GM19043 (cell line): ENCODE data around the gene SSBP4.

ENCODE experiments used
- ATAC-seq: cut with Tn5 transposase; IDR thresholded peaks from one replicate; pipeline ENCODE4 v1.9.1; 2021; ENCODE audit warnings: low read depth; ENCODE audit not compliant: unreplicated experiment

The SSBP4 gene

DNA sequence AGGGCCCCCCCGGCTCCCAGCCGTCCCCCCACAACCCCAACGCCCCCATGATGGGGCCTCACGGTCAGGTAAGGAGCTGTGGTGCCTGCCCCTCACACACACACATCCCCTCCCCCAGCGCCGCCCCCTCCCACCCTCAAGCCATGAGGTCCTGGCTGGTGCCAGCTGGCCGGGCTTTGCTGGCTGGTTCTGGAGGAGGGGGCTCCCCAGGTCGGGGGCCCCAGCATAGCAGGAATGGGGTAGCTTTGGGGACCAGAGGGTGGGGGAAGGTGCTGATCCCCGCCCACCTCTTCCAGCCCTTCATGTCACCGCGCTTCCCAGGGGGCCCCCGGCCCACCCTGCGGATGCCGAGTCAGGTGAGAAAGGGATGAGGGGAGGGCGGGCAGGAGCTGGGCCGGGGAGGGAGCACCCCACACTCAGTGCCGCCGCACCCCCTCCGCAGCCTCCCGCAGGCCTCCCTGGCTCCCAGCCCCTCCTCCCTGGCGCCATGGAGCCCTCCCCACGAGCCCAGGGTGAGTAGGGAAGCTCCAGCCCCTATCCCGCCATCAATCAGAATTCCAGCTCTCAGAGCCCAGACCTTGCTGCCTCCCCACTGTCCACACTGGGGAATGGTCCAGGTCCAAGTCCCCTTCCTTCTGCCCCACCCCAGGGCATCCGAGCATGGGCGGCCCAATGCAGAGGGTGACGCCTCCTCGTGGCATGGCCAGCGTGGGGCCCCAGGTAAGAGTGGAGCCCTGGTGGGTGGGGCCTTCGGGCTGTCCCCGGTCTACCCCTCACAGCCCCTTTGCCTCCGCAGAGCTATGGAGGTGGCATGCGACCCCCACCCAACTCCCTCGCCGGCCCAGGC, 12.4 kb downstream of the SSBP4 start:
- no peak for ATAC-seq

DNA sequence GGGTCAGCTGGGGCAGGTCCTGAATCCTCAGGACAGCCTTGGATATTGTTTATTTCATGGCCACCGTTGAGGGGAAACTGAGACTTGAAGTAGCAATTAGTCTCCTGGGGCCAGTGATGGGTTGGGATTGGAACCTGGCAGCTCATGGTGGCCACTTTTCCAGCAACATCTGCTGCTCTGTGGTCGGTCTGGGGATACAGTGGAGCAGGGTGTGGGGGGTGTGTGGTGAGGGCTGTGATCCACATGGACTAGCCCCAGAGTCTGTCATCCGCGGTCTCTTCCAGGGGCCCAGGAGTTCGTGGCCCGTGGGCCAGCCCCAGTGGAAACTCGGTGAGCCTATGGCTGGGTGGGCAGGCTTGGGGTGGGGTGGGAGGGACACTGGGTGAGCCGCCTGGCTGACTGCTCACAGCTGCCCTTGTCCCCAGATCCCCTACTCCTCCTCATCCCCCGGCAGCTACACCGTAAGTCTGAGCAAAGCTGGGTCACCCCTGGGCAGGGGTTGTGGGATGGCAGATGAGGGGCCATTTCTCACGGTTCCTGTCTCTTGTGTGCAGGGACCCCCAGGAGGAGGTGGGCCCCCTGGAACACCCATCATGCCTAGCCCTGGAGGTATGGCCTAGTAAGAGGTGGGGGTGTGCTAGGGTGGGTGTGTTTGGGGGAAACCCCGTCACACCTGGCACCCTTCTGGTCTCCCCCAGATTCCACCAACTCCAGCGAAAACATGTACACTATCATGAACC, 13.2 kb downstream of the SSBP4 start:
- no peak for ATAC-seq

GRCh38 chr19:18433015-18433691, 14.0 kb downstream of the SSBP4 start:
- no peak for ATAC-seq

DNA sequence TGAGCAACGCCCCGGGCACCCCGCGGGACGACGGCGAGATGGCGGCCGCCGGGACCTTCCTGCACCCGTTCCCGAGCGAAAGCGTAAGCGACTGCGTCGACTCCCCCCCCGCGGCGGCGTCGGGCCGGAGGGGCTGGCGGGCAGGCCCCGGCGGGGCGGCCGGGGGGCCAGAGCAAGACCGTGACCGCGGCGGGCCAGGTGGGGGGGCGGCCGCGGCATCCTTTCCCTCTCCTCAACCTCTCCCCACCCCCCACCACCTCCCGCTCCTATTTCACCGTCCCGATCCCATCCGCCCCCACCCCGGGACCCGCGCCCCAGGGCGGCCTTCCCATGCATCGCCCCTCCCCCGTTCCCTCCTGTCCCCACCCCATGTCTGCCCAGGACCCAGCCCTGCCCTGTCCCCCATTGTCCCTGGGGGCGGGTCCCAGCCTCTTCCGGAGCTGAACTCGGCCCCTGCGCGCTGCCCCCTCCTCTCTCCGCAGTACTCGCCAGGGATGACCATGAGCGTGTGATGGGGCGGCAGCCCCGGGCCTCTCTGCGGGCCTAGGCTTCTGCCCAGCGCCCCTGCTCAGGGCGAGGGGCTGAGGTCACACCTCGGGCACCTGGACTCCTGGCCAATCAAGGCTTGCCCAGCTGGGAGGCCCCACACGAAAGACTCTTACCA, 14.7 kb downstream of the SSBP4 start:
- no peak for ATAC-seq

GRCh38 chr19:18434411-18435175, 15.4 kb downstream of the SSBP4 start:
- no peak for ATAC-seq

DNA sequence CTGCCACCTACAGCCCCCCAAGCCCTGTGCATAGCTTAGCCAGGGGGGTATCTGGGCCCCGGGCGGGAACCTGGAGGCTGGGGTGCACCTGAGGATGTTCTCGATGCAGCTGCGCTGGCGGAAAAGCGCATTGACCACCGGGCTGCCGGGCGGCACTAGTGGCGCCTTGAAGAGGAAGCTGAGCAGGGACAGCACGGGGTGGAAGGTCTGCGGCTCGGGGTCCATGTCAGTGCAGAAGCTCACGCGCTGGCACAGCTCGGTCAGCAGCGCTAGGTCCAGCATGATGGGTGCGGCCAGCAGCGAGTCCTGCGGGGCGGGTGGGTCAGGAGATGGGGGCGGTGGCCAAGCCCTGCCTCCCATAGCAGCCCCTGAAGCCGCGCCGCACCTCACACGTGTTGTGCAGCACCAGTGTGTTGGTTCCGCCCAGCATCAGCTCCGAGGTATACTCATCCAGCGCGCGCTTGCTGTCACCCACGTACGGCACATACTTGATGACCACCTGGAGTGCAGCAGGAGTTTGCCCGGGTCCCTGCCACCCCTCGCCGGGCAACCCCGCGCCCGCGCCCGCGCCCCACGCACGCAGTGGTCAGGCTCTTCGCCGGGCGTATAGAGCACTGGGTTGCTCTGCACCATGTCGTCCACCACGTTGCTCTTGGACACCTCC, 16.1 kb downstream of the SSBP4 start:
- ATAC-seq = no peak

DNA sequence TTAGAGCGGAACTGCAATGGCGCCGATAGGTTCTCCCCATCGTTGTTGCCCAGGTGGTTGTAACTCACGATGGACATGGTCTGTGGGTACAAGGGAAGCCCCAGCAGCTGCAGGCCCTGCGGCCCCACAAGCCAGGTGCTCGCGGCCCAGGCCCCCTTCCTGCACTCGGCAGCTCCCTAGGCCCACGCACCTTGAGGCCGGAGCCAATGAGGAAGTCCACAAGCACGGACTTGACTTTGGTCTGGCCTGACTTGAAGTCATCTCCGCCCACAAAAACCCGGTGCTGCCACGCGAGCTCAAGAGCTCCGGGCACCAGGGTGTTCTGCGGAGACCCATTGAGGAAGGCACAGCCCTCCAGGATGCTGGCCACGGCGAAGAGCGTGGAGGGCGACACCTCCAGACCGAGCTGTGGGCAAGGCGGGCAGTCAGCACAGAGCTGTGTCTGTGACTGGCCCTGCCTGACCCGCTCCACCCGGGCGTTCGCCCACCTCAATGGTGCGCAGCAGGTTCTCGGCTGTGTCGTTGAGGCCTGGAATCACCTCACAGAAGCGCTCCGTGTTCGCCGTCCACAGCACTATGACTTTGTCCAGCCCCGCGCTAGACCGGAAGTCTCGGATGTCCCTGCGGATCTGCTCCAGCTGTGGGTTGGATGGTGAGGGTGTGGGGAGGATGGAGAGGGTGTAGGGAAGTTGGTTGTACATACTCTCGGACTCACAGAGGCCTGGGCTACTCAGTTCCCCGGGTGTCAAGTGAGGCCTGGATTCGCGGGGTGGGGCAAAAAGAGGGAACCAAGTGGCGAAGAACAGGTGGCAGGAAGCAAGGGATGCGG, 16.9 kb downstream of the SSBP4 start:
- ATAC-seq = no peak

GRCh38 chr19:18436671-18437490, 17.7 kb downstream of the SSBP4 start:
- no peak for ATAC-seq

DNA sequence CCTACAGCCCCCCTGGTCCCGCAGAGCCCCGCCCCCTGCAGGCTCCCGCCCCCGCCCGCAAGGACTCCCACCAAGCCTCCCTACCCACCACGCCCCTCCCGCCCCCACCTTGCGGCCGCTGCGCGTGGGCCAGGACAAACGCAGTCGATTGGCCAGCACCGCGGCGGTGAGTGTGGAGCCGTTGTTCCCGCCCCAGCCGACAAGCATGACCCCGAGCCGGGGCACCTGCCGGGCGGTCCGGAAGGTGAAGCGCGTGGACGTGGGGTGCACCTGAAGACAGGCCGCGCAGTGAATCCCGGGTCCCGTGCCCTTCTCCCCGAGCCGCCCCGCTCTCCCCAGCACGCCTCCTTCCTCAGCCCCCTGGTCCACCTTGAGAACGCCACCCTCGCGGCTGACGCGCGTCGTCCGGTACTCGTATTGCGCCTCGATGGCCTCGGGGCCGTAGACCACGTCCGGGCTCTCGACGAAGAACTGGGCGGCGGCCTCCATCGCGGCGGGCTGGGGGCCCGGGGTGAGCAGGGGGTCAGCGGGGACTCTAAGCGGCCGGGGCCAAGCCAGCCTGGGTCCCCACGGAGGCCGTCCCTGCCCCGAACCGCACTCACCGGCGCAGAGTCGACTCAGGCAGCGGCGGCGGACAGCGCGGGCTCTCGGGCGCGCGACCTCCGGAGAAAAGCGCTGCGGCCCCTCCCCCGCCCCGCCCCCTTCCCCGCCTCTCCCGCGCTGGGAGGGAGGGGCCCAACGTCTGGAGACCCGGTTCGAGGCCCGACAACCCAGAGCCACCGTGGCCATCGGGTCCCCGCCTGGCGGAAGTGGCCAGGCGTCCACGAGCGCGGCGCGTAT, 18.5 kb downstream of the SSBP4 start, which contains the start of gene ISYNA1:
ISYNA1 (minus strand) TSS at position 643 of the 840 bp plus-strand sequence; CDS start at position 489, 154 bp downstream.
- no peak for ATAC-seq

DNA sequence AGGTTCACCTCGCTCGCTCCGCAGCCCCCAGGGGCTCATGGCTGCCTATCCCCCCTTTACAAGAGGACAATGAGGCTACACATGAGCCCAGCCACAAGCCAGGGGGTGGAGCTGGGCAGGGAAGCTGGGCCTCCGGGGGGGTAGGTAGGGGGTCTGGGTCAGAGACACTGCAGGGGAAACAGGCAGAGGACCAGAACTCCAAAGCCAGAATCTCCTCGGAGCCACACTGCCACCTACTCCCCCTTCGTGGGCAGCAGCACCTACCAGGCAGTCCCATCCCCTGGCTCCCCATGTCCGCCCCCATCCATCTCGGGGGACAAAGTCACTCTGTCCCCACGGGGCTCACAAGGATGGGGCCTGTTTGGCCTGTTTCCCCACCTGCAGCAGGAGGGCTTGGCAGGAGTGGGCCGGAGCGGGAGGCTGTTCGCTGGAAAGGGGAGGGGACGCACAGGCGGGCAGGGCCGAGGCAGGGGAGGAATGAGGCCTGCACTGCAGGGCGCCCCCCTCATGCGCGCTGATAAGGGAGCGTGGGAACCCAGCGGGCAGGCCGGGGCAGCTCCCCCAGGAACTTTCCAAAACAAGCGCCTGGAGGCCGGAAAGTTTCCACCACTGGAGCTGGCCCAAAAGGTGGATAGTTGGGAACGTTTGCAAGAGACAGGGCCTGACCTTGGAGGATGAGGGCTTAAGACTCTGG, 19.3 kb downstream of the SSBP4 start:
- ATAC-seq = no peak

DNA sequence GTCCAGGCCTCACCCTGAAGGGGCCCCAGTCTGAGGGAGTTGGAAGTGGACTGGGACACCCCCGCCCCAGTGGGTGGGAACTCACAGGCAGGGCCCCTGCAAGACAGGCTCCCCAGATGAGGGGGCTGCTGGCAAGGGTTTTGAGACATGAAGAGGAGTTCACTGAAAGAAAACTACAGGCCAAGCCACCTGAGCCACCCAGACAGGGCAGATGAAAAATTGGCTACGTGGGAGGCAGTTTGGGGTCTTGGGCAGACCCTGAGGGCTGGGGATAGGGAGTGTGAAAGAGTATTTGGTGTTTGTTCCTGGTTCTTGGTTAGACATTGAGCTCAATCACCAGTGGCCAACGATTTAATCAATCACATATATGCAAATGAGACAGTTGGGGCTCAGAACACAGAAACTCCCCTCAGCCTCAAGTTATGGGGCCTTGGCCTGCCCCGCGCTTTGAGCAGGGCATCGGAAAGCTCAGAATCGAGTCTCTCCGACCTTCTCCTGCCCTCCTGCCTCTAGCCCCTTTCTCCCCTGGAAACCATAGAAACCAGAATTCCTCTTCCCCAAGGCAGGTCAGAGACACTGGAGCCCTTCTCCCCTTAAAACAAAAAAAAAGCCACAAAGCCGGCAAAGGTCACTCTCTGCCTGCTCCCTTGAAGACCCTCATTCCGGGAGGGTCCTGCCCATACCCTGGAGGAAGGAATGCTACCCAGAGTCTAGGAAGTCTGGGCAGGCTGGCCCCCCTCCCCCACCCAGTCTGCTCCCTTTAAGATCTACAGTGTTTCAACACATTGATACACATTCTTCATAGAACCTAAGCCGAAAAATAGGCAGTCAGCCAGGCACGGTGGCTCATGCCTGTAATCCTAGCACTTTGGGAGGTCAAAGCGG, 20.1 kb downstream of the SSBP4 start:
- no peak for ATAC-seq

GRCh38 chr19:18439910-18440237, 20.7 kb downstream of the SSBP4 start:
- no peak for ATAC-seq

DNA sequence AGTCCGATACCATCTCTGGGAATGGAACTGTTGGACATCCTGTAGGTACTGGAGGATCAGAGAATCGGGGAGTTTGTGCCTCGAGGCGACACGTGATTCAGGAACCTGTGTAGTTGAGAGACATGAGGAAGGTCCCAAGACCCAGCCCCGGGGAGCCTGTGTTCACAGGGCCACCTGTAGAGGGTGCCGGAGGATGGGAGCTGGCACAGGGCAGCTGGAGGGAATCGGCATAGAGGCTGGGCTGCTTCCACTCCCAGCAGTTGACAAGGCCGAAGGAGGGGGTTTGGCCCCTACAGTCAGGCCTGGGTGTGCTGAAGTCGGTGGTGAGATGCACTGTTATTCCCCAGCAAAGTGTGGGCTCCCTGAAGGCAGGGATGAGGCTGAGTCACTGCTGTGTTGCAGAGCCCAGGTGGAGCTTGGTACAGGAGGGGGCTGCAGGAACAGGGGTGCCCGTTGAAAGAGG, 21.2 kb downstream of the SSBP4 start:
- ATAC-seq = no peak

DNA sequence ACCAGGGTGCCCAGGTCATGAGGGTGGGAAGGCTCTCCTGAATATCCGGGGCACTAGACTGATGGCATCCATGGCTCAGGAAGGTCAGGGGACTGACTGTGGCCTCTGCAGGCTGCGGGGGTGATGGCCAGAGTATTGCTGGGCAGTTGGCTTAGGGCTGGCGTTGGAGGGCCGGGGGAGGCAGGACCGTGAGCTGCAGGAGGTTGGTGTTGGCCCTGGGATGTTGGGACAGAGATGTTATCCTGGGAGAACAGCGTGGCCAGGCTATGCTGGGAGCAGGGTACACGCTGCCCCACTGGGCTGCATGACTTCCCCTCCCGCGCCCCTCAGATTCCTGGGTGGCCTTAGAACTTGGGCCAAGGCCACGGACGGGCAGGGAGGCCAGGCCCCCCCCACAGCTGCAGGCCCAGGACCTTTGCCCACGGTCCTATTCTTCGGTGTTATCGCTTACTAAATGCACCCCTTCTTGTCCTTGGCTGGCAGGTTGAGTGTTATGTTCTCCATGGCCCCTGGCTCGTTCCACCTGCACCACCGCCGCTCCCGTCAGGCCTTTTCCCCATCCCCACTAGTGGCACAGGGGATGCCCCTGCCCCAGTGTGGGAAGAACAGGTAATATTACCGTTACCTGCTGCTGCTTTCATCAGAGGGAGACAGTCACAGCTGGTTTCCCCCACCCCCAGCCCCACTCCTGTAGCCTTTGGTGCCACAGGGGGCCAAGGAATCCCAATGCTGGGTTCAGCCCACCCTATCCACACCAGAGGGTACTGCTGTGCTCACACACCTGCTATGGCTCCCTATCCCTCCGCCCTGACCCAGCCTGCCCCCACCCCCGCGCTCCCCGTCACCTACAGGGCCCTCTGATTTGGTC, 22.0 kb downstream of the SSBP4 start:
- no peak for ATAC-seq
